ENCODE results near the gene PRDM16. TPM values are rescaled to one million over a fixed set of nuclear protein-coding genes. Genes with fewer than 3 reads are reported as not detected.

Gene PRDM16
- total and polyA plus RNA-seq, 2 of the 13 experiments (the other 11 are each of a cell fraction or from before 2014, with no cell fraction given) = 0.15 to 0.81 TPM

DNA sequence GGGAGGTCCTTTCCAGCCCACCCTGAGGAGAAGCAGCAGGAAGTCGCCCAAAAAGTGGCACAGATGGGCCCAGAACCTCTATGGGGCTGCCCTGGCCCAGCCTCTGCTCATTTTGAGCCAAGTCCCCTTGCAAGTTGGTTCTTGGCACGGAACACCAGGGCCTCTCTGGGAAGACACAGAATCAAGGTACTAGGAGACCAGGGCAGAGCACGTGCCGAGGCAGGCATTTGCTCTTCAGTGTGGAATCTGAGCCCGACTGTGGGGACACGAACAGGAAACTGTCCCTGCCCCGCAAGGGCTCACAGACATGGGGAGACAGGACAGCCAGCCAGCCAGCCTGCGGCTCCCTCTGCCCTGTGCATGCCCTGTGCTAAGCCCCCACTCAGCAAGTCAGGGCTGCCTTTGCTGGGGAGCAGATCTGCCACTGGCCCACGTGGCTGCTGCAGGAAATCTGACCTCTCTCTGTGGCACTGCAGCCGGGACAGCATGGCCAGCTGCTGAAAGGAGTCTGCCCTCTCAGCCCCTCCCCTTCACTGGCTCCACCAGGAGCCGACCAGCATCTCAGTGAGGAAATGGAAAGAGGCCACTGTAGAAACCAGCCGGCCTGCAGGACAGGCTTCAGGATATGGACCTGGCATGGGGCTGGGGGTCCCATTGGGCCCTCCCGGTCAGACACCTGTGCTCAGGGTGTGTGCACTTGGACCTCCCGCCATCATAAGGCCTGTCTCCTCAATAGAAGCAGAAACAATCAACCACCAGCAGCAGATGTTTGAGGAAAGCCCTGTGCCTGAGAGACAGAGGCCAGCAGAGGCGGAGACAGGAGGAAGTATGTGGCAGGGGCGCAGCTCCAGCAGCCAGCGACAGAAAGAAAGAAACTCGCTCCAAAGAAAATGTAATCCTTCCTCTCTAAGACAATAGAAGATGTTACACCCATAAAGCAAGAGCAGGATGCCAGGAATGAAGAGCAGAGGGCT is 389.2 kb downstream of the PRDM16 start (continued):
- TF ChIP-seq, protein P1, sequence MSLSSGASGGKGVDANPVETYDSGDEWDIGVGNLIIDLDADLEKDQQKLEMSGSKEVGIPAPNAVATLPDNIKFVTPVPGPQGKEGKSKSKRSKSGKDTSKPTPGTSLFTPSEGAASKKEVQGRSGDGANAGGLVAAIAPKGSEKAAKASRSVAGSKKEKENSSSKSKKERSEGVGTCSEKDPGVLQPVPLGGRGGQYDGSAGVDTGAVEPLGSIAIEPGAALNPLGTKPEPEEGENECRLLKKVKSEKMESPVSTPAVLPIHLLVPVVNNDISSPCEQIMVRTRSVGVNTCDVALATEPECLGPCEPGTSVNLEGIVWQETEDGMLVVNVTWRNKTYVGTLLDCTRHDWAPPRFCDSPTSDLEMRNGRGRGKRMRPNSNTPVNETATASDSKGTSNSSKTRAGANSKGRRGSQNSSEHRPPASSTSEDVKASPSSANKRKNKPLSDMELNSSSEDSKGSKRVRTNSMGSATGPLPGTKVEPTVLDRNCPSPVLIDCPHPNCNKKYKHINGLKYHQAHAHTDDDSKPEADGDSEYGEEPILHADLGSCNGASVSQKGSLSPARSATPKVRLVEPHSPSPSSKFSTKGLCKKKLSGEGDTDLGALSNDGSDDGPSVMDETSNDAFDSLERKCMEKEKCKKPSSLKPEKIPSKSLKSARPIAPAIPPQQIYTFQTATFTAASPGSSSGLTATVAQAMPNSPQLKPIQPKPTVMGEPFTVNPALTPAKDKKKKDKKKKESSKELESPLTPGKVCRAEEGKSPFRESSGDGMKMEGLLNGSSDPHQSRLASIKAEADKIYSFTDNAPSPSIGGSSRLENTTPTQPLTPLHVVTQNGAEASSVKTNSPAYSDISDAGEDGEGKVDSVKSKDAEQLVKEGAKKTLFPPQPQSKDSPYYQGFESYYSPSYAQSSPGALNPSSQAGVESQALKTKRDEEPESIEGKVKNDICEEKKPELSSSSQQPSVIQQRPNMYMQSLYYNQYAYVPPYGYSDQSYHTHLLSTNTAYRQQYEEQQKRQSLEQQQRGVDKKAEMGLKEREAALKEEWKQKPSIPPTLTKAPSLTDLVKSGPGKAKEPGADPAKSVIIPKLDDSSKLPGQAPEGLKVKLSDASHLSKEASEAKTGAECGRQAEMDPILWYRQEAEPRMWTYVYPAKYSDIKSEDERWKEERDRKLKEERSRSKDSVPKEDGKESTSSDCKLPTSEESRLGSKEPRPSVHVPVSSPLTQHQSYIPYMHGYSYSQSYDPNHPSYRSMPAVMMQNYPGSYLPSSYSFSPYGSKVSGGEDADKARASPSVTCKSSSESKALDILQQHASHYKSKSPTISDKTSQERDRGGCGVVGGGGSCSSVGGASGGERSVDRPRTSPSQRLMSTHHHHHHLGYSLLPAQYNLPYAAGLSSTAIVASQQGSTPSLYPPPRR (CRISPR knock-in tag; IDR thresholded peaks at IDR 0.05; ENCODE audit: borderline replicate concordance) = no peak
- TF ChIP-seq, protein P2, sequence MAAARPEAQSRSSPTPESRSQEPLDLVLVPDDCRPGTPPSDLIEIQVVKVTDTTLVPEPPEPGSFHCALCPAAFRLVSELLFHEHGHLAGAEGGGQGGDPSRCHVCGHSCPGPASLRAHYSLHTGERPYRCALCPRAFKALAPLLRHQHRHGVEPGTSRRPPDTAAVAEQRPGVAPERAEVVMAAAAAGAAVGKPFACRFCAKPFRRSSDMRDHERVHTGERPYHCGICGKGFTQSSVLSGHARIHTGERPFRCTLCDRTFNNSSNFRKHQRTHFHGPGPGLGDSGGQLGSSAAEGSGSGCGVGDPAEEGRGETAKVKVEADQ (CRISPR knock-in tag; IDR thresholded peaks at IDR 0.05; ENCODE audit: borderline replicate concordance) = no peak
- TF ChIP-seq IKZF5 (CRISPR knock-in tag; IDR thresholded peaks at IDR 0.05) = 0 out of 2 replicates have a peak, but pooled peaks have one; percentile 56
- TF ChIP-seq E2F5 (CRISPR knock-in tag; conservative IDR thresholded peaks at IDR 0.05) = no peak
- TF ChIP-seq SP4 (CRISPR knock-in tag; IDR thresholded peaks at IDR 0.05) = 0 out of 2 replicates have a peak, but pooled peaks have one; percentile 18
- TF ChIP-seq MXD3 (CRISPR knock-in tag; IDR thresholded peaks at IDR 0.05) = 0 out of 2 replicates have a peak, but pooled peaks have one; percentile 46
- TF ChIP-seq, protein P3, sequence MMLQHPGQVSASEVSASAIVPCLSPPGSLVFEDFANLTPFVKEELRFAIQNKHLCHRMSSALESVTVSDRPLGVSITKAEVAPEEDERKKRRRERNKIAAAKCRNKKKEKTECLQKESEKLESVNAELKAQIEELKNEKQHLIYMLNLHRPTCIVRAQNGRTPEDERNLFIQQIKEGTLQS (CRISPR knock-in tag; IDR thresholded peaks at IDR 0.05) = 0 out of 2 replicates have a peak, but pooled peaks have one; percentile 8
- peak; percentile 55; the same call in 1 of the 2 replicates for TF ChIP-seq BRD4 (CRISPR knock-in tag; IDR thresholded peaks at IDR 0.05)
- TF ChIP-seq, protein P4, sequence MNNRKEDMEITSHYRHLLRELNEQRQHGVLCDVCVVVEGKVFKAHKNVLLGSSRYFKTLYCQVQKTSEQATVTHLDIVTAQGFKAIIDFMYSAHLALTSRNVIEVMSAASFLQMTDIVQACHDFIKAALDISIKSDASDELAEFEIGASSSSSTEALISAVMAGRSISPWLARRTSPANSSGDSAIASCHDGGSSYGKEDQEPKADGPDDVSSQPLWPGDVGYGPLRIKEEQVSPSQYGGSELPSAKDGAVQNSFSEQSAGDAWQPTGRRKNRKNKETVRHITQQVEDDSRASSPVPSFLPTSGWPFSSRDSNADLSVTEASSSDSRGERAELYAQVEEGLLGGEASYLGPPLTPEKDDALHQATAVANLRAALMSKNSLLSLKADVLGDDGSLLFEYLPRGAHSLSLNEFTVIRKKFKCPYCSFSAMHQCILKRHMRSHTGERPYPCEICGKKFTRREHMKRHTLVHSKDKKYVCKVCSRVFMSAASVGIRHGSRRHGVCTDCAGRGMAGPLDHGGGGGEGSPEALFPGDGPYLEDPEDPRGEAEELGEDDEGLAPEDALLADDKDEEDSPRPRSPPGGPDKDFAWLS (CRISPR knock-in tag; IDR thresholded peaks at IDR 0.05; ENCODE audit: borderline replicate concordance) = no peak
- TF ChIP-seq, protein P5, sequence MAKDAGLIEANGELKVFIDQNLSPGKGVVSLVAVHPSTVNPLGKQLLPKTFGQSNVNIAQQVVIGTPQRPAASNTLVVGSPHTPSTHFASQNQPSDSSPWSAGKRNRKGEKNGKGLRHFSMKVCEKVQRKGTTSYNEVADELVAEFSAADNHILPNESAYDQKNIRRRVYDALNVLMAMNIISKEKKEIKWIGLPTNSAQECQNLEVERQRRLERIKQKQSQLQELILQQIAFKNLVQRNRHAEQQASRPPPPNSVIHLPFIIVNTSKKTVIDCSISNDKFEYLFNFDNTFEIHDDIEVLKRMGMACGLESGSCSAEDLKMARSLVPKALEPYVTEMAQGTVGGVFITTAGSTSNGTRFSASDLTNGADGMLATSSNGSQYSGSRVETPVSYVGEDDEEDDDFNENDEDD (CRISPR knock-in tag; IDR thresholded peaks at IDR 0.05; ENCODE audit: borderline replicate concordance) = peak; percentile 16; the same call in 1 of the 2 replicates
- 0 out of 2 replicates have a peak, but pooled peaks have one; percentile 27 for TF ChIP-seq RARA (CRISPR knock-in tag; IDR thresholded peaks at IDR 0.05)
- TF ChIP-seq TEAD3 (CRISPR knock-in tag; optimal IDR thresholded peaks at IDR 0.05; ENCODE audit: borderline replicate concordance) = peak; percentile 7
- TF ChIP-seq SIX4 (CRISPR knock-in tag; IDR thresholded peaks at IDR 0.05) = 0 out of 2 replicates have a peak, but pooled peaks have one; percentile 26
